GM19023 (cell line): Measurements from ENCODE around the gene MYBPC3.

Experiments
- ATAC-seq: cut with Tn5 transposase; IDR thresholded peaks from one replicate; pipeline ENCODE4 v1.9.1; 2021; ENCODE audit warnings: mild to moderate bottlenecking, moderate library complexity; ENCODE audit not compliant: unreplicated experiment

The MYBPC3 gene

GRCh38 chr11:47359162-47359561 is 6.7 kb upstream of the MYBPC3 start:
- ATAC-seq = no peak

DNA sequence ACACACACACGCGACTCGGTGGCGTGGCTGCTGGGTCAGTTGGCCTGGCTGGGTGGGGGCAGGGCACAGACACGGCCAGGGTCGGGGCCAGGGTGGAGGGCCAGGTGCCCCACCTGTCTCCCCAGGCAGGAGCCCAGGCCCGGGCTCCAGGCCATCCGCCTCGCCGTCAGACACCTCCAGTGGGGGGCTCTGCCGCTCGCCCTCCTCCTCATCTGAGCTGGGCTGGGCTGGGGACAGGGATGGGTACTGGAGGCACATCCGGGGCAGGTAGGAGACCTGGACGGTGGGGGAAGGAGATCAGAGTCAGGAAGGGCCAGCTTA is 6.2 kb upstream of the MYBPC3 start:
- ATAC-seq = no peak

- ATAC-seq = no peak
Measured at GRCh38 chr11:47357985-47358730, 5.7 kb upstream of the MYBPC3 start.

GRCh38 chr11:47356998-47357329 is 4.5 kb upstream of the MYBPC3 start:
- no peak for ATAC-seq

DNA sequence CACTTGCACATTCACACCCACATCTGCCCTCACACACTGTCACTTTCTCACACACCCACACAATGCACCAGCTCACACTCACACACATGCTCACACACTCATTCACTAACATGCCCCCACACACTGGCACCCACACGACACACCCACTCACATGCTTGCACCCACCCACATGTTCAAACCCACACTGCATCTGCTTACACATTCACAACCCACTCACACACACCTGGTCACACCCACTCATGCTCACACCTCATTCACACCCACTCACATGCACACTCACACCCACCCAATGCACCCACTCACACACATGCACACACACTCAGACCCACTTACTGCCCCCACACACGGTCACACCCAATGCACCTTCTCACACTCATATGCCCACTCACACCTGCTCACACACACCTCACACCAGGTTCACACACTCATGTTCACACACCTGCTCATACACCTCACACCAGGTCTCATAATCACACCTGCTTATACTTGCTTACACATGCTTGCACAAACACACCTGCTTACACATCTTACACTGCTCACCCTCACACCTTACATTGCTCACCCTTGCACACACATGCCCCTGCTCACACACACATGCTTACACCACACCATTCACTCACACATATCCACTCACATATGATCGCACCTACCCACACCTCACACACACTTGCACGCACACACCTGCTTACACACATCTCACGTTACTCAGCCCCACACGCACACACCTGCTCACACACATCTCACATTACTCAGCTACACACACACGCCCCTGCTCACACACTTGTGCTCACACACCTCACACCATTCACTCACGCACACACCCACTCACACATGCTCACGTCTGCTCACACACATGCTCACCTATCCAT is 3.9 kb upstream of the MYBPC3 start:
- ATAC-seq = no peak

- no peak for ATAC-seq
Measured at GRCh38 chr11:47355283-47356128, 3.0 kb upstream of the MYBPC3 start.

GRCh38 chr11:47354913-47355282 is 2.4 kb upstream of the MYBPC3 start:
- ATAC-seq = no peak

DNA sequence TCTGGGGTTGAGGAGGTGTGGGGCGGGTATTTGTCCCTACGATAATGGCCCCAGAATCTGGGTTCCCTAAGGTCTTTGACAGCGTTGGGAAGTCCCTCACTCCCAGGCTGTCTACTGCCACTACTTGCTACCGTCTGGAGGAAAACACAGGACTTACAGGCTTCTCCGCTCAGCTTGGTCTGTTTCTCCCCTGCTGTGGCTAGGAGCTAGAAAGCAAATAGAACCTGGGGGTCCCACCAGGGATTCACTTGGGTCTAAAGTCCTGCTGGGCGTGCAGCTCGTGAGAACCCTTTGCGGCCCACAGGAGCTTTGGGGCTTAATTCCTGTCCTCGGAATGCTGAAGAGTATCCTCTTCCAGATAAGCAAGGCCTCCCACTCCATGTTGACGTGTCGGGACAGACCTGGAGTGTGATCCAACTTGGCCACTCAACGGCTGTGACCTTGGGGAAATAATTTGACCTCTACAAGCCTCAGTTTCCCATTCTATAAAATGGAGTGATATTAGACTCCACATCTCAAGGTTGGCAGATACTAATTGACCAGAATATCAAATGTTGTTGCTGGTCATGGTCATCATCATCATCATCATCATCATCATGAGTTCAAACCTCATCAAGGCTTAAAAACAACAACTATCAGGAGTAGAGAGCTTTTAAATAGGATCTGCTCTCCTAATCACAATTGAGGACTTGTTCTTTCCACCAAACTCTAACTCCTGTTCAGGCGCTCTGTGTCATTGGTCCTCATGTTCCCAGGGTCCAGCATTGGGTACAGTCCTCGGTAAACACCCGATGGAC is 1.7 kb upstream of the MYBPC3 start:
- ATAC-seq = no peak

GRCh38 chr11:47351156-47352126 is 1.1 kb downstream of the MYBPC3 start:
- no peak for ATAC-seq

DNA sequence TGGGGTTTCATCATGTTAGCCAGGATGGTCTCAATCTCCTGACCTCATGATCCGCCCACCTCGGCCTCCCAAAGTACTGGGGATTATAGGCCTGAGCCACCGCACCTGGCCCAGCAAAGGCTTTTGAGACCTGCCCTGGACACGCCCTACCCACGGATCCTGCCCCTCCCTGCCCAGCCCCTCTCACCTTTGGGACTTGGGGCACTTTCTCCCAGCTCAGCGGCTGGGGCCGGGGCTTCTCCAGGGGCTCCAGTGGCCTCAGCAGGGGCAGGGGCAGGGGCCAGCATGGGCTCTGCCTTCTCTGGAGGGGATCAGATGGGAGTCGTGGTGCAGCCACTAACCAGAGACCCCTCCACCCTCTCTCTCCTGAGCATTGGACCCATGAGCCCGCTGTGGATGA is 2.2 kb downstream of the MYBPC3 start:
- no peak for ATAC-seq

DNA sequence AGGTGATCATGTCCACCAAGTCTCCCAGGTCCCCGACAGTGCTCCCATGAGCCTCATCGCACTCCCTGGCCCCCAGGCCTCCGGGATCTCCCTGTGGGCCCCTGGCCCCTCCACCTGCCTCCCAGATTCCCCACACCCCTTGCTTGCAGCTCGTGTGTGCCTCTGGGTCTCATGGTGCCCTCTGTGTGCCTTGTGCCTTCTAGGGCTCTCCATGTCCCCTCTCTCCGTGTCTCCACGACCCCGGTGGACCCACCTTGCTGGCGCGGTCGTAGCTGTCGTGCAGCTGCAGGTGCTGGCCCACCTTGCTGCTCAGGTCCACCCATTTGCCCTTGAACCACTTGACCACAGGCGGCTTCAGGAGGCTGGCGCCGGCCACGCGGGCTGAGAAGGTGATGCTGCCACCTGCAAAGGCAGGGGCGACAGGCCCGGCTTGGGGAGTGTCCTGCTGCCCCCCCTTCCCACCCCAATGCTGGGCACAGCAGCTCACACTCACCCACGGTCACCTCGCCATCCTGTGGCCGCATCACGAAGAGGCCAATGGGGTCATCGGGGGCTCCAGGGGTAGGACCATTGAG is 2.9 kb downstream of the MYBPC3 start:
- no peak for ATAC-seq

DNA sequence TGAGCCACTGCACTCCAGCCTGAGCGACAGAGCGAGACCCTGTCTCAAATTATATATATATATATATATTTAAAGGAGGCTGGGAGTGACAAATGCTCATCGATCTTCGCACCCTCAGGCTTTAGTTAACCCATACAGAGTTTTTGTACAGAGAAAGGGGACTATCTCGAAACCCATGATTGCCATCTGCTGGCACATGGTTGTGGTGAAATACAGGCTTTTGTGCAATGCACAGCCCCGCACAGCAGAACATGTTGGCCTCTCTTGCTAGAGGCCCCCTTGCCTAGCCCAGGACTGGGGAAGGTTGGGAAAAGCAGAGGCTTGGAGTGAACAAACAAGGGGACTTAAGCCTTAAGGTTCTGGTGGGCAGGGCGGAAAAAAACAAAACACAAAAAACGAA is 3.6 kb downstream of the MYBPC3 start:
- no peak for ATAC-seq

- ATAC-seq = no peak
Measured at GRCh38 chr11:47348131-47348802, 4.2 kb downstream of the MYBPC3 start.

DNA sequence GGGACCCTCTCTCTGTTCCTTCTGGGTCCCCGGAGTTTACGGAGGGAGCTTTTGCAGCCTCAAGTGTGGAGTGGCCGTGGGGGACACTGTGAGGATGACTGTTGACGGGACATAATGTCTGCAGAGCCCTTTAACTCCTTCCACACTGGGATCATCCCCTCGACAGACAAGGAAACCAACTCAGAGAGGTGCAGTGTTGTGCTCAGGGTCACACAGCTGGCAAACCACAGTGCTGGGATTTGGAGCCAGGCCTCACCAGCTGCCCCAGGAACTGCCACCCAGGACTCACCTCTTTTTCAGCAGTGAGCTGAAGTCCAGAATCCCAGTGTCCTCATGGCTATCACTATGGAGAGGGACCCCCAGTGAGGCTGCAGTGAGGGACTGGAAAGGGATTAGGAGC is 5.4 kb downstream of the MYBPC3 start:
- no peak for ATAC-seq

DNA sequence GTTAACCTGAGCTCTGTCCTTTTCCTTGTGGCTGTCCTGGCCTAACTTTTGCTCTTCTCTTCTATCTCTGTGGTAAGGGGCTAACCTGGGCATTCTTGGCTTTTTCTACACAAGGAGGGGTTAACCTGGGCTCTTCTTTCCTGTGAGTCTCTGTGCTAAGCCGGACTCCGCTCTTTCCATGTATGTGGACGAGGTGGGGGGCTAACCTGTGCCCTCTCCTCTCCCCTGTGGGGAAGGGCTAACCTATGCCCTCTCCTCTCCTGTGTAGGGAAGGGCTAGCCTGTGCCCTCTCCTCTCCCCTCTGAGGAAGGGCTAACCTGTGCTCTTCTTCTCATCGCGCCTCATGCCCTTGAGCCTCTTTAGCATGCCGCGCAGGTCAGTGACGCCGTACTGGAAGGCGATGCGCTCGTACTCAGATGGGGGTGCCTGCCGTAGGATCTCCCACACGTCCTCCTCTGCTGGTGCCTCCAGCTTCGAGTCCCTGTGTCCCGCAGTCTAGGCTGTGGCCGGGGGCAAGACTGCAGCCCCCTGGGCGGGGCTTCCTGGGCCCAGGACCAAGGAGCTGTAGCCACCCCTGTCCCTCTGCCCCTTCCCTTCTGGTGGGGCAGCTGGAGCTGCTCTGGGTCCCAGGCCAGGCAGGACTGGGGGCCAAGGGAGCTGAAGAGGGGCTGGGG is 6.5 kb downstream of the MYBPC3 start:
- ATAC-seq = no peak

DNA sequence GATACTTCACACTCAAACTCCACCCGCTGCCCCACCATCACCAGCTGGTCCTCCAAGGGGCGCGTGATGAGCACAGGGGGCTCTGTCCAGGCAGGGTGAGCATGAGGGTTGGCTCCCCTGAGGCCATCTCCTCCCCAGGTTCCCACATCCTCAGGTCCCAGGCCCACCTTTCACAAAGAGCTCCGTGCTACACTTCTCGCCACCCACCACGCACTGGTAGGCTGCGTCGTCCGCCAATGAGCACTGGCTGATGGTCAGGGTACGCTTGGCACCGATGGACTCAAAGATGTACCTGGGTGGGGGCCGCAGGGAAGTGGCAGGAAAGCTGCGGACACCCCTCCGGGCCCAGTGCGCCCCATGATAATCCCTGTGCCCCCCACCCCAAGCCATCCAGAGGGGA is 9.6 kb downstream of the MYBPC3 start:
- no peak for ATAC-seq

GRCh38 chr11:47342036-47342803 is 10.3 kb downstream of the MYBPC3 start:
- no peak for ATAC-seq
